ENCODE data around the gene VWA3B.
"Not testable (repeated sequence)": the region's sequence is repeated elsewhere in the genome, so short reads cannot be mapped to it uniquely, and the experiment has no call there.

VWA3B gene

DNA sequence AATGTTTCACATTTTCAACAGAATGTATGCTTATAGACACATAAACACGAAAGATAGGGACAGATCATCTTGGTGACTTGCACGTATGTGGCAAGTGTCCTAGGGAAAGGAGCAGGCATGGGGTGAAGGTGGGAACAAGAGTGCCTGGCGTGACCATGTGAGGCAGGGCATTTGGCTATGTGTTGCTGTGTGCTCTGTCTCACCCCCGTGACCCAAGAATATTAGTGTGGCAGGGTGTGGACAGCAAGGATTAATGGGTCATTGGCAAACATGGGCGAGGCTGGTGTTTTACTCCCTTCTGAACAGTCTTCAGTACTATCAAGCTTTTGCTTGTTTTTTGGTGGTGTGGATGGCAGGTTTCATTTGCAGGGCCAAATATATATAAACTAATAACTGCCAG is 1.3 kb upstream of the VWA3B start:
- DNase-seq (ENCODE audit: low read depth): no peak

DNA sequence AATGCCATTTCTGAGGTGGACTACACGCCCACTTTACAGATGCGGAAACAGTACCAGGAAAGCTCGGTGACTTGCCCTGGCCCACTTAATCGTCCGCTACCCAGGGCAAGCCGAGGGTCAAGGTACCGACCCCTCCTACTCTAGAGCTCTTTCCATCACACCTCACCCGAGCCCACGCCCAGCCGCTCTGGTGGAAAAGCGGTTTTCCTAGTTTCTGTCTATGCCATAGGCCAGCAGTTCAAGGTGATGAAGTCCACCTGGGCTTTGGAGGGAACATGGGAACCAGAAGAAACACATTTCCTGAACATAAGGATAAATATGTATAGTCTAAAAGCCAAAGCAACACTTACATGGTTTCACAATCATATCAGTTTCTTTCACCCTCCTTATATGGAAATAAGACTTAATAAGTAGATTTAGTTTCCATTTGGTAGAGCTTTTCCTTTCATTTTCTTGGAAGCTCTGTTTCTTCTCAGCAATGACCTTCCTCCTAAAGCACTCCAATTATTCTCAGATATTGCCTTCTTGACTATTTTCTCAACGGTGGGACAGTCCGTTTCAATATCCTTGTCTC is 567 bp downstream of the VWA3B start:
- no peak for DNase-seq (ENCODE audit: low read depth)

DNA sequence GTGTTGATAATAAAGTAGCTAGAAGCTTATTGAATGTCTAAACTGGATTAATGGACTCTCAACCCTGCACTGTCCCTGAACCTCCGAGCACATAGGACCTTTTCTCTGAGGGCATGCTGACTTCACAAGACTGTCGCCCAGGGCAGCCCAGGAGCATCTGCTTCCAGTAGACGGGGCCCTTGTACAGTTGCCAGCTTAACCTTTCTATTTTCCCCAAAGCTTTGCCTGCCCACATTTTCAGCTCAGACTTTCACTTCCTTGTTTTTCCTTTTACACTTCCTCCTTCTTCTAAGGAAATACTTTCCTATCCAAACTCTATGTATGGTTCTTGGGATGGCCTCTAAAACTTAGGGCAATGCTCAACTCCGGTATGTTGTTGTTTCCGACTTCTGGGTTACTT is 1.3 kb downstream of the VWA3B start:
- DNase-seq (ENCODE audit: low read depth): no peak

DNA sequence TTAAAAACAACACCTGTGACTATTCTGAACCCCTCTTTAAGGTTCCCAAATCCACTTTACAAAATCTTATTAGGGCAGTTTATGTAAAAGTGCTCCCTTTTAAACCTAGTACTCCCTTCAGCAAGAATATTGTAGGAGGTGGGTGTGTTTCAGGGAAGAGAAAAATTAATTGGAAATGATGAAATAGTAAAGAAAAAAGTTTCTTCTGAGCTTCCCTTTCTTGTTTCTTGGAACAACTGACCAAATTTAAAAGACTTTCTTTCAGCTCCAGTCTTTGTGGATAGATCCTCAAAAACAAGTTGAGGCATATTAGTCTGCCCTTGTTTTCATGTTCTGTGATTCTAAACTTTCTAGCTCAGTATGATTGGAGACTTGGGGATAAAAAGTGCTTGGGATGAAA is 3.0 kb downstream of the VWA3B start:
- DNase-seq (ENCODE audit: low read depth): no peak

DNA sequence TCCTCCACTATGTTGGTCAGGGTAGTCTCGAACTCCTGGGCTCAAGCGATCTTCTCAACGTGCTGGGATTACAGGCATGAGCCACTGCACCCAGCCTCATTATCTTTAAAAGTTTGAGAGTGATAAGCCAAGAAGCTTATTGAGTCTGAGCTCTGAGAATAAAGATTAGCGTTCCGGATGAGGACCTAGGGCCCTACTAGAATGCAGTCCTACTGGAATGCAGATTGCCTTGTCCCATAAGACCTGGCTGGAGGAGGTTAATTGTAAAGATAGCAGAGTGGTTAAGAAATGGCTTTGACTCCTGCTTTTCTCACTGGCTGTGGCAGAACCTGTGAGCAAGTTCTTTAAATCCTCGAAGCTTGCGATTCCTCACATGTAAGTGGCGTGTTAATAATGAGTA is 4.0 kb downstream of the VWA3B start:
- no peak for DNase-seq (ENCODE audit: low read depth)

DNA sequence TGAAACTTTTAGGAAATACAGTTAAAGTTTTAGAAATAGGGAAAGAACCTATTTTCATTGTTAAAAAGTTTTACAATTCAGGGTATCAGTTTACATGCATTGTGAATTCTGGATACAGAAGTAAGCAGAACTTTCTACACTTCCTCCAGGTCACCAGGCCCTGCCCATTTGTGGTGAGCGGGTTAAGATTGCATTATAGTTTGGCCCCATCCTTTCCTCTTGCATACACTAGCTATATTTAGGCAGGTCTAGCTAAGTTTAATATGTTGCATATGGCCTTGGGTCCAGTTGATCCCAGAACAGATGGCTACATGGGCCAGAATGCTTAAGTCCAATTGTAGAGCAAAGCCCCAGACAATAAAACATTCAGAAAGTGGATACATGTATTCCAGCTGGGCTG is 4.8 kb downstream of the VWA3B start:
- DNase-seq (ENCODE audit: low read depth): no peak

DNA sequence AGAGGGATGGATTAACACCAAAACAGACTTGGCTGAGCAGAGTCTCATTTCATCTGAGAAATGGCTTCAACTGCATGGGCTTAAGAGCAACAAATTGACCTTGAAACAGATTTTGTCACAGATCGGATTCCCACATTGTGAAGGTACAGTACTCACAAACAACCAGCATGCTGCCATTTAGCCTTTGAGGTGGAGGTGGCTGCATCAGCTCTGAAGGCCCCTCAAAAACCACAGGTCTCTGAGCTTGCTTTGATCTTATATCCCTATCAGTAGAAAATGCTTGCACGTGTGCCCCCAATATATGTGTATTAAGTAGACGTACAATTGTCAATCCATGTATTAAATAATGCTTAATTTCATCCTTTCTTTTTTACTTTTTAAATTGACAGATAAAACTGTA is 6.2 kb downstream of the VWA3B start:
- no peak for DNase-seq (ENCODE audit: low read depth)

DNA sequence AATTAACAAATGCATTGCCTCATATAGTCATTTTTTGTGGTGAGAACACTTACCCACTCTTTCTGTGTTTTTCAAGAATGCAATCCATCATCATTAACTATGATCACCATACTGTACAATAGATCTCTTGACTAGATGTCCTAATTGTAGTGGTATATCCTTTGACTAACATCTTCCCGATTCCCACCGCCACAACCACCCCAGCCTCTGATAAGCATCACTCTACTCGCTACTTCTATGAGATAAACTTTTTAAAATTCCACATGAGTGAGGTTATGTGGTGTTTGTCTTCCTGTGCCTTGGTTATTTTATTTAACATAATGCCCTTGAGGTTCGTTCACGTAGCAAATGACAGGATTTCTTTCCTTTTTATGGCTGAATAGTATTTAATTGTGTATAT is 6.6 kb downstream of the VWA3B start:
- DNase-seq (ENCODE audit: low read depth): no peak

DNA sequence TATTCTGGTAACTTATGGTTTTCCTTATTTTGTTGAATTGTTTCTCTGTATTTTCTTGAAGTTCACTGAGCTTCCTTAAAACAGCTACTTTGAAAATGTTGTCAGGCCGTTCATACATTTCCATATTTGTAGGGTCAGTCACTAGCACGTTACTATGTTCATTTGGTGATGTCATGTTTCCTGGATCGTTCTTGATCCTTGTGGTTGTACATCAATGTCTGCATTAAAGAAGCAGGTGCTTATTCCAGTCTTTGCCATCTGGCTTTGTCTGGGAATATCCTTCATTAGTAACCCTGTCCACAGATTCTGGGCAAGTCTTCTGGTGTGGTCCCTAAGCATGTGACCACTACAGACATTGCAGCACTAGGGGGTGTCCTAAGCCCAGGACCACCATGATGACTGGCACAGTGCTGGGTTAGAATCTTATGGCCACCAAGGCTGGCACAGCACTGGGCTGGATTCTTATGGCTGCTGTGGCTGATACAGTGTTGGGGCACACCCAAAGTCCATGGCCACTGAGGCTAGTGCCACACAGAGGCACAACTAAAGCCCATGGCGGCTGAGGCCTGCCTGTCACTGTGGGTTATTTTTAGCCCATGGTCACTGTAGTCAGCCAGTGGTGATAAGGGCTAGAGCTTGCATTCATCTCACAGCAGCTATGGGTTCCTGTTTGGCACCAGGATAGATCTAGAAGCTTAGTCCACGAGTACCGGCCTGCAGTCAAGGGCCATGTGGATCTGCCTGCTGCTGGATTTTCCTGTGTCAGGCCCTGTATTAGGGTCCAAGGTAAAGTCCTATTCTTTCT is 13.2 kb downstream of the VWA3B start:
- no peak for DNase-seq (ENCODE audit: low read depth)

DNA sequence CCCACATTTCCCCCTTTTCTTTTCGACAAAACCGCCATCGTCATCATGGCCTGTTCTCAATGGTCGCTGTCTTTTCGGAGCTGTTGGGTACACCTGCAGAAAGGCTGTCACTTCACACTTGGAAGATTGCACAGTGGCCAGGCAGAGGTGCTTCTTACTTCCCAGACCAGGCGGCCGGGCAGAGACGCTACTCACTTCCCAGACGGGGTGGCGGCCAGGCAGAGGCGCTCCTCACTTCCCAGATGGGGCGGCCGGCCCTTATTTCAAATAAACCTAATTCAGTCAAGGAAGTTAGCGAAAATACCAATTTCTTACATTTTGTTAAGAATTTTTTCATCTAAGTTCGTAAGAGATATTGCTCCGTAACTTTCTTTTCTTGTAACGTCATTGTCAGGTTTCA is 15.3 kb downstream of the VWA3B start:
- DNase-seq (ENCODE audit: low read depth): not testable (repeated sequence)

DNA sequence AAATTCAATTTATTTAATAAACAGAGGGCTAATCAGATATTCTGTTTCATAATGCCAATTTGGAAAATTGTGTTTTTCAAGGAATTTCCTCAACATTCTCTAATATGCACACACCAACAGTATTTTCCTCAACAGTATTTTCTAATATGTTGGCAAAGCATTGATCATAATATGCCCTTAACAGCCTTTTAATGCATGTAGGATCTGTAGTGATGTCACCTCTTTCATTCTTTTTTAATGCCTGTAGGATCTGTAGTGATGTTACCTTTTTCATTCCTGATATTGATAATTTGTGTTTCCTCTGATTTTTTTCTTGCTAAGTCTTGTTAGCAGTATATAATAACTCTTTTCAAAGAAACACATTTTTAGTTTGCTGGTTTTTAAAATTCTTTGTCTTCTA is 15.9 kb downstream of the VWA3B start:
- DNase-seq (ENCODE audit: low read depth): no peak

DNA sequence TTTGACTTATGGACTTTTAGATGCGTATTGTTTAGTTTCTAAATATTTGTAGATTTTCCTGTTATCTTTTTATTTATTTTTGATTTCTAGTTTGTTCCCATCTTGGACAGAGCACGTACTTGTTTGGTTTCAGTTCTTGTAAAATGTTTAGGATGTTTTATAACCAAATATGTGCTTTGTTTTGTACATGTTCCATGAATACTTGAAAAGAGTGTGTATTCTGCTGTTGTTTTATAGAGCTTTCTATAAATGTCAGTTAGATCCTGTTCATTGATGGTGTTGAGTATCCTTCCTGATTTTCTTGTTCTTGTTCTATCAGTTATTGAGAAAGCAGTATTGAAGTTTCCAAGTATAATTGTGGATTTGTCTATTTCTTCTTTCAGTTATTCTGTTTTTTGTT is 21.1 kb downstream of the VWA3B start:
- no peak for DNase-seq (ENCODE audit: low read depth)

DNA sequence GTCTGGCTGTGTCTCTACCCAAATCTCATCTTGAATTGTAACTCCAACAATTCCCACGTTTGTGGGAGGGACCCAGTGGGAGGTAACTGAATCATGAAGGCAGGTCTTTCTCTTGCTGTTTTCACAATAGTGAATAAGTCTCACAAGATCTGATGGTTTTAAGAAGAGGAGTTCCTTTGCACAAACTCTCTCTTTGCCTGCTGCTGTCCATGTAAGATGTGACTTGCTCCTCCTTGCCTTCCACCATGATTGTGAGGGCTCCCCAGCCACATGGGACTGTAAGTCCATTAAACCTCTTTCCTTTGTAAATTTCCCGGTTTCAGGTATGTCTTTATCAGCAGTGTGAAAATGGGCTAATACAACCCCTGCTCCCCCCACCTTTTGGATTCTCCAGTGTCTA is 23.8 kb downstream of the VWA3B start:
- no peak for DNase-seq (ENCODE audit: low read depth)

DNA sequence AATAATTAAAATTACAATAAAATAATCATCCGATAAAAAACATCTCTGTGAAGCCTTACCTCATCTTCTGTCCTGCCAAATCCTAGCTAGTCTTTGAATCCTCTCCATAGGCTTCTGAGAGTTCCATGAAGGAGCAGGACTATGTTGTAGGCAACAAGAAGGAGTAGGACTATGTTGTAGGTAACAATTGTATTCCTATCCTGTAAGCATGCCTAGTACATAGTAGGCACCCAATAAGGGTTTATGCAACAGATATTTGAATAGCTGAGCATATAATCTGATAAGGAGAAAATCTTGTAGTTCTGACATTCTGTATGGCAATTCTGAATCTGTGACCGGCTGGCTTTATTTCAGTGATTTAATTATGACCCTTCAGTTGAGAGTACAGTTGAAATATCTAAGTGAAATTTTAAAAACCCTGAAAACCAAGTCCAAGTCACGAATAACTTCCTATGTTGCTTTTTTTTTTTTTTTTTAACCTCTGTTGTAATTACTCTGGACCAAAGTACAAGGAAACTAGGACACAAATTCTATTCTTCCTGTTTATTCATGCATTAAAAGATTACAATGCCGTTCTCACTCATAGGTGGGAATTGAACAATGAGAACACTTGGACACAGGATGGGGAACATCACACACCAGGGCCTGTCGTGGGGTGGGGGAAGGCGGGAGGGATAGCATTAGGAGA is 27.8 kb downstream of the VWA3B start:
- no peak for DNase-seq (ENCODE audit: low read depth)

DNA sequence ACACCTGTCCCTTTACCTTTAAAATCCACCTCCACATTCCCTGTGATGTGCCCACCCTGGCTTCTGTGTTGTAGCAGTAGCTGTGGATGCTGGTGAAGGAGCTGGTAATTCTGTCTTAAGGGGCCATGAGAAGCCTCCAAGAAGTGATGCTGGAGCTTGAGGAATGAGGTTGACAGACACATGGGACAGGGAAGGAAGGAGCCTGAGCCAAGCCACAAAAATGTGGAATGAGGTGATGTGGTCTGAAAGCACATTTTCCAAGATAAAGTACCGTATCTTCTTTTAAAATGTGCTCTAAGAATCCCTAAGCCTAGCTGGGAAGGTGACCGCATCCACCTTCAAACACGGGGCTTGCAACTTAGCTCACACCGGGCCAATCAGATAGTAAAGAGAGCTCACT is 31.2 kb downstream of the VWA3B start:
- DNase-seq (ENCODE audit: low read depth): peak; percentile 74

DNA sequence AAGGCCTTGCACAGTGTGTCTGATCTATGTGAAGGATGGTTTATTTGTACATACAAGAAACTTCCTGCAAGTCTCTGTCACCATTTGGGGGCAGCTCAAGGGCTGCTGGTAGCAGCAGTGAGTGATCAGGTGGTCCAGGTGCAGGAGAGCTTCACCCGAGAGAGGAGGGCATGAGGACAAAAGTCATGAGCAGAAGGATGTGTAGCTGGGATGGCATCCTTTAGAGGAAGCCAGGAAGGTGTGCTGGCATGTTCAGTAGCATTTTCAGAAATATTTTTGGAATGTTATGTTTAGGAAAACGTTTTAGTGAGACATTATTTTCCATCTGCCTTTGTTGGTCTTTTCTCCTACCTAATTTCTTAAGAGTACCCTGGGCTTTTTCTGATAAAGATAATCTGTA is 31.9 kb downstream of the VWA3B start:
- no peak for DNase-seq (ENCODE audit: low read depth)

DNA sequence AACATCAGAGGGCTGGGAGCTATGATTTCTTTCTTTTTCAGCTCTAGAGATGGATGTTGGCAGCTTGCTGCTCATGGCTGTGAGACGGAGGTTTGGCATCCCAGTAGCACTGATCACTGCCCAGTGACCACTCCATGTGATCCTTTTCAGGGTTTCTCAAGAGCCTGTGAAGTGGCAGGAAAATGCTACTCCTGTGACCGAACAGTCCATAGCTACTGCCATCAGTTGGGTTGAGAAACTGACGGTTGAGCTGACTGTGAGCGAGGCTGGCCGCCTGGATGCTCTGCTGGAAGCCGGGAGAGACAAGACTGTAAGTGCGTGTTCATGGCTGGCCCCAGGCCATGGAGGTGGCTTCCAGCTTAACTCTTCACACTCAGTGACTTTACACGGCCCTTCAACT is 34.2 kb downstream of the VWA3B start:
- DNase-seq (ENCODE audit: low read depth): no peak

DNA sequence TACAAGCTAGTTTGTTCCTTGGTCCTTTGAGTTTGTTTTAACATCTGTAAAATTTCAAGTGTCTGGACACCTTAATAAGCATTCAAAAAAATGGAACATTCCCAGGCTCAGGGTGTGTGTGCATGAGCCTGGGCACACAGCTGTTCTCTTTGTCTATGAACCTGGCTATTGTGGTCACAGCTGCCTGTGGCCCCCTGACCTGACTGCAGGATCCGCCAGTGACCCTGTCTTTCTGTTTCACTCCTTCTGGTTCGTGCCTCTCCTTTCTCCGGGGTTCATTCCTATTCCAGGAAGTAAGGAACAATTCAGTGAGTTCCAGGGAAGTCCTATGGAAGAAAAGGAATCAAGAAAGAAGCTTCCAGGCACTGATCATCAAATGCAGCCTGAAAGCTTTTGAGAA is 35.6 kb downstream of the VWA3B start:
- DNase-seq (ENCODE audit: low read depth): no peak

DNA sequence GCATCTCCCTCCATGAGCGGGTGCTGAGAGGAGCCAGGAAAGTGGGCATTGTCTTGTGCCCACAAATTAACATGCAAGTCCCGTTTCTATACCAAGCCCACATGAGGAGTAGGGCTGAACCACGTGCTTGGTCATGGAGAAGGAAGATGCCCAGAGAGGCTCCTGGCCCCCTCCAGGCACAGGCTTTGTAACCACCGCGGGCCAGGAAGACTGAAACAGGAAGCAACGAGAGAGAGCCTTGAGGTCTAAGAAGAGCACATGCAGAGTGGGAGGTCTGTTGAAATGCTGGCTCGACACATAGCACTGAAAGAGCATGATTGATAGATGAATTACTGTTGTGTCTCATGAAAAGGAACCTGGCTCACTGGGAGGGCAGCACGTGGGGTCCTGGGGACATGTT is 36.3 kb downstream of the VWA3B start:
- DNase-seq (ENCODE audit: low read depth): no peak

DNA sequence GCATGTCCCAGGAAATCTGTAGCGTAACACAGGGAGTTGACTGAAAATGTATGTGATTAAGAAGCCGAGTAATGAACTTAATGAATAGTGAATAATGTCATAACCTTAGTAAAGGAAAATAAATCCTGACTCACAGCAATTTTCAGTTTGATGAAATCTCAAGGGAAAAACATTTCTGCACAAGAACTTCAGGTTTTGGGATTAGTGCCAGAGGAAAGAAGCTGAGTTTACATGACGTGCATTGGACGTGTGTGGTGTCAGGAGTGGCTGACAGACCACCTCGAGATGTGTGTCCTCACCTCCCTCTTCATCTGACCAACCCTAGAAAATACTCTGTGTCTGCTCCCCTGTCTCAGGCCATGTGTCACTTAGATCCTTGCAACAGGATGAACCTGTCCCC is 39.1 kb downstream of the VWA3B start:
- no peak for DNase-seq (ENCODE audit: low read depth)

DNA sequence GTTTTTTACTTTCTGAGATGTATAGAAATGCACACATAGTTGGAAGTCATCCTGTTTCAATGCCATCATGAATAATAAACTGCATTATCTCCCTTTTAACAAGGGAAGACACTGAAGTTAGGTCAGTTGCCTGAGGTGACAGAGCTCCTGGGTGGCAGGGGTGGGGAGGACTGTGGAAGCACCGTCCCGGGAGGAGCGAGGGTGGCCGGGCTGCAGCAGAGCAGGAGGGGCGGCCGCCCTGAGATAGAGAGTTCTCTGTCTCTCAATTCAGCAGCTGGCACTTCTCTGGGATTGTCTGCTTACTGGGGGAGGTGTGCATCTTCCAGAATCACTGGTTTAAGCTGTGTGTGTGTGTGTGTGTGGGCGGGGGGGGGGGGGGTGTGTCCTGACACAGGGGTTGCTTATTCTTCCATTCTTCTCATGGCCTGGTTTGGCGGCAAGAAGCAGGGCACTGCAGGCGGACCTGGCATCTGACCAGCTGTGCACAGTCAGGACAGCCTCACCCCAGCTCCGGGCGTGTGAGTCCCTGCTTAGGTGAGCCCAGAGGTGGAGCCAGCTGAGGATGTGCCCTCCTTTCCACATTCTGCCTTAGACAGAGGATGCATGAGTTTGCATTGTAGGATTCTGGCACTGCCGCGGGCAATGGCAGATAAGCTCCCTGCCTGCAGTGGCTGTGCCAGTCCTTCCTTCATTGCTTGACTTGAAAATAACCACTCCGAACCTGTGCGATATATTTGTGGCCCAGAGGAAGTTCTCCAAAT is 40.4 kb downstream of the VWA3B start:
- DNase-seq (ENCODE audit: low read depth): no peak

DNA sequence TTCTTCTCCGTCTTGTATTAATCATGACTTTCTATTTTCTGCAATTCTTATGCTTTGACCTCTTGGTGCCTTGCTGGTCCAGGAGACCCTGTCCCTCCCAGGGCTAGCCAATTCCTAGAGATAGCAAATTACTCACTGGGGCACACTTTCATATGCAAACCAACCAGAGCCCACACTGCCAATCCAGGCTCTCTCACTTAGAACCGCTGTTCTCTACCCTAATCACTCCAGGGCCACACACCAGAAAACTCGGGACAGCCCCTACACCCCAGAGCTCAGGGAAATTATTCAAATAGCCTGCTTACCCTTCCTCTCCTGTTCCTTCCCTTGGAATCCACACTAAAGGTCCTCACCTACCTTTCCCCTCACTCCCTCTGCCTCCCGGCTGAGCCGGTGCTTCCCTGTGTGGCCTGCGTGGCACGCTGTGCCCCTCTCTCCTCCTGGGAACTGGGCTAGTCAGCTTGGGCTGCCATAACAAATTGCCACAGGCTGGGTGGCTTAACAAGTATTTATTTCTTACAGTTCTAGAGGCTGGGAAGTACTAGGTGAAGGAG is 41.7 kb downstream of the VWA3B start:
- DNase-seq (ENCODE audit: low read depth): no peak

DNA sequence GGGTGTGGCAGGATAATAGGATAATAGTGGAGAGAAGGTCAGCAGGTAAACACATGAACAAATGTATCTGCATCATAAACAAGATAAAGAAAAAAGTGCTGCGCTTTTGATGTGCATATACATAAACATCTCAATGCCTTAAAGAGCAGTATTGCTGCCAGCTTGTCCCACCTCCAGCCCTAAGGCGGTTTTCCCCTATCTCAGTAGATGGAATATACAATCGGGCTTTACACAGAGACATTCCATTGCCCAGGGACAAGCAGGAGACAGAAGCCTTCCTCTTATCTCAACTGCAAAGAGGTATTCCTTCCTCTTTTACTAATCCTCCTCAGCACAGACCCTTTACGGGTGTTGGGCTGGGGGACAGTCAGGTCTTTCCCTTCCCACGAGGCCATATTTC is 43.1 kb downstream of the VWA3B start:
- not testable (repeated sequence) for DNase-seq (ENCODE audit: low read depth)
